ENCODE data around the gene SLC29A1.

Gene SLC29A1

DNA sequence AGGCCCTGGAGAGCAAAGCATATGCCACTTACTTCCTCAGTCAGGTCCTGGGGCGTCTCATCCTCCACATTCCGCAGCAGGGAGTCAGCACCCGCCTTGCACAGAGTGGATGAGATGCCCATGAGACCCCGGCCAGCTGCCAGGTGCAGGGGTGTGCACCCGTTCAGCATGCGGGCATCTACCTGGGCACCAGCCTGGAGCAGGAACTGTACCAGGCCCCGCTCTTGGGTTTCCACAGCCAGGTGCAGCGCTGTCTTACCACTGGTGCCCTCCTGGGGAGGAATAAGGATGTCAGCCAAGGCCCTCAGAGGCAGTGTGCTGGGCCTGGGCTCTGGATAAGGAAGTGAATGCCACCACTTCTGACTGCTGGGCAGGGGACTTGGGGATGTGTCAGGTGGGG, 36.6 kb downstream of the SLC29A1 start:
- peaks cover 26% of the 10 kb centered on the region for H4K20me1 ChIP-seq (ENCODE audit: insufficient read depth, low read length)
- peak overlapping the region; percentile 94 for H3K27ac ChIP-seq (ENCODE audit: low read length)
- peak overlapping the region; percentile 99 for H3K9ac ChIP-seq (ENCODE audit: low read length)
- peaks cover 76% of the 10 kb centered on the region for H3K79me2 ChIP-seq (ENCODE audit: low read length)
- H3K9me3 ChIP-seq (ENCODE audit: insufficient read depth, low read length): no peaks in the 10 kb centered on the region
- H2AFZ ChIP-seq (ENCODE audit: low read depth, low read length): no peak overlapping the region
- peak overlapping the region; percentile 84 for H3K4me3 ChIP-seq (ENCODE audit: low read length)
- H3K4me1 ChIP-seq (ENCODE audit: low read length): peaks cover 66% of the 10 kb centered on the region
- no peaks in the 10 kb centered on the region for H3K27me3 ChIP-seq (ENCODE audit: low read depth, low read length)
- H3K4me2 ChIP-seq (ENCODE audit: low read length): peak overlapping the region; percentile 99
- peaks cover 74% of the 10 kb centered on the region for H3K36me3 ChIP-seq (replicated peaks; ENCODE audit: low read depth, low read length)
- TF ChIP-seq EZH2phosphoT487 (IDR thresholded peaks at IDR 0.05; ENCODE audit: low read depth): no peak
- TF ChIP-seq, protein P1, sequence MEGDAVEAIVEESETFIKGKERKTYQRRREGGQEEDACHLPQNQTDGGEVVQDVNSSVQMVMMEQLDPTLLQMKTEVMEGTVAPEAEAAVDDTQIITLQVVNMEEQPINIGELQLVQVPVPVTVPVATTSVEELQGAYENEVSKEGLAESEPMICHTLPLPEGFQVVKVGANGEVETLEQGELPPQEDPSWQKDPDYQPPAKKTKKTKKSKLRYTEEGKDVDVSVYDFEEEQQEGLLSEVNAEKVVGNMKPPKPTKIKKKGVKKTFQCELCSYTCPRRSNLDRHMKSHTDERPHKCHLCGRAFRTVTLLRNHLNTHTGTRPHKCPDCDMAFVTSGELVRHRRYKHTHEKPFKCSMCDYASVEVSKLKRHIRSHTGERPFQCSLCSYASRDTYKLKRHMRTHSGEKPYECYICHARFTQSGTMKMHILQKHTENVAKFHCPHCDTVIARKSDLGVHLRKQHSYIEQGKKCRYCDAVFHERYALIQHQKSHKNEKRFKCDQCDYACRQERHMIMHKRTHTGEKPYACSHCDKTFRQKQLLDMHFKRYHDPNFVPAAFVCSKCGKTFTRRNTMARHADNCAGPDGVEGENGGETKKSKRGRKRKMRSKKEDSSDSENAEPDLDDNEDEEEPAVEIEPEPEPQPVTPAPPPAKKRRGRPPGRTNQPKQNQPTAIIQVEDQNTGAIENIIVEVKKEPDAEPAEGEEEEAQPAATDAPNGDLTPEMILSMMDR (IDR thresholded peaks at IDR 0.05; ENCODE audit: low read depth, low read length): no peak

- TF ChIP-seq EZH2phosphoT487 (IDR thresholded peaks at IDR 0.05; ENCODE audit: low read depth): no peak
- TF ChIP-seq, protein P1 (IDR thresholded peaks at IDR 0.05; ENCODE audit: low read depth, low read length): no peak
- H2AFZ ChIP-seq (ENCODE audit: low read depth, low read length): no peak overlapping the region
- peaks cover 79% of the 10 kb centered on the region for H3K79me2 ChIP-seq (ENCODE audit: low read length)
- H3K9me3 ChIP-seq (ENCODE audit: insufficient read depth, low read length): no peaks in the 10 kb centered on the region
- H3K27me3 ChIP-seq (ENCODE audit: low read depth, low read length): no peaks in the 10 kb centered on the region
- H3K4me3 ChIP-seq (ENCODE audit: low read length): peak overlapping the region; percentile 84
- peak overlapping the region; percentile 94 for H3K27ac ChIP-seq (ENCODE audit: low read length)
- H3K9ac ChIP-seq (ENCODE audit: low read length): peak overlapping the region; percentile 99
- peaks cover 68% of the 10 kb centered on the region for H3K36me3 ChIP-seq (replicated peaks; ENCODE audit: low read depth, low read length)
- H3K4me1 ChIP-seq (ENCODE audit: low read length): peaks cover 66% of the 10 kb centered on the region
- peak overlapping the region; percentile 99 for H3K4me2 ChIP-seq (ENCODE audit: low read length)
- H4K20me1 ChIP-seq (ENCODE audit: insufficient read depth, low read length): peaks cover 25% of the 10 kb centered on the region
Measured at GRCh38 chr6:44260451-44261297, 37.3 kb downstream of the SLC29A1 start.

GRCh38 chr6:44261581-44261980, 38.2 kb downstream of the SLC29A1 start:
- peaks cover 66% of the 10 kb centered on the region for H3K4me1 ChIP-seq (ENCODE audit: low read length)
- no peaks in the 10 kb centered on the region for H3K27me3 ChIP-seq (ENCODE audit: low read depth, low read length)
- H4K20me1 ChIP-seq (ENCODE audit: insufficient read depth, low read length): peaks cover 23% of the 10 kb centered on the region
- H3K9ac ChIP-seq (ENCODE audit: low read length): peak overlapping the region; percentile 99
- peaks cover 68% of the 10 kb centered on the region for H3K36me3 ChIP-seq (replicated peaks; ENCODE audit: low read depth, low read length)
- no peak overlapping the region for H2AFZ ChIP-seq (ENCODE audit: low read depth, low read length)
- H3K4me3 ChIP-seq (ENCODE audit: low read length): peak overlapping the region; percentile 84
- TF ChIP-seq EZH2phosphoT487 (IDR thresholded peaks at IDR 0.05; ENCODE audit: low read depth): no peak
- TF ChIP-seq, protein P1 (IDR thresholded peaks at IDR 0.05; ENCODE audit: low read depth, low read length): no peak
- H3K27ac ChIP-seq (ENCODE audit: low read length): peak overlapping the region; percentile 94
- peaks cover 78% of the 10 kb centered on the region for H3K79me2 ChIP-seq (ENCODE audit: low read length)
- H3K4me2 ChIP-seq (ENCODE audit: low read length): peak overlapping the region; percentile 99
- no peaks in the 10 kb centered on the region for H3K9me3 ChIP-seq (ENCODE audit: insufficient read depth, low read length)

GRCh38 chr6:44262467-44263353, 39.3 kb downstream of the SLC29A1 start:
- TF ChIP-seq EZH2phosphoT487 (IDR thresholded peaks at IDR 0.05; ENCODE audit: low read depth): no peak
- Histone ChIP-seq H3K9me3 (ENCODE audit: insufficient read depth, low read length) (no peaks in the 10 kb centered on the region), H3K4me3 (ENCODE audit: low read length) (peak overlapping the region; percentile 84), H3K9ac (ENCODE audit: low read length) (peak overlapping the region; percentile 99), H3K36me3 (replicated peaks; ENCODE audit: low read depth, low read length) (peaks cover 68% of the 10 kb centered on the region), H2AFZ (ENCODE audit: low read depth, low read length) (no peak overlapping the region), H3K27ac (ENCODE audit: low read length) (peak overlapping the region; percentile 94), H4K20me1 (ENCODE audit: insufficient read depth, low read length) (peaks cover 23% of the 10 kb centered on the region), H3K4me1 (ENCODE audit: low read length) (peaks cover 72% of the 10 kb centered on the region), H3K79me2 (ENCODE audit: low read length) (peaks cover 71% of the 10 kb centered on the region), H3K27me3 (ENCODE audit: low read depth, low read length) (no peaks in the 10 kb centered on the region), H3K4me2 (ENCODE audit: low read length) (peak overlapping the region; percentile 99)
